Thyroid gland (tissue), 4 donors: ENCODE data around the gene GRXCR2.

Experiments used
- POLR2A ChIP-seq, 2 donors: fragments of 450-650 bp; IDR thresholded peaks; one replicate each; pipeline ENCODE4 v1.6.1; 2017; ENCODE audit warnings: antibody characterized with exemption in 2 of 2, mild to moderate bottlenecking in 2 of 2, moderate library complexity in 1 of 2
- TF ChIP-seq, protein P1 (sequence below), 6 experiments: fragments of 200-600 bp in 3 of 6; fragments of 450-650 bp in 3 of 6; sonication (generic) in 3 of 6; IDR thresholded peaks; one replicate each; pipeline ENCODE4 v1.5.1; 2016 to 2019; ENCODE audit warnings: antibody characterized with exemption in 6 of 6, mild to moderate bottlenecking in 2 of 6, inconsistent platforms in 1 of 6, moderate library complexity in 1 of 6

DNA sequence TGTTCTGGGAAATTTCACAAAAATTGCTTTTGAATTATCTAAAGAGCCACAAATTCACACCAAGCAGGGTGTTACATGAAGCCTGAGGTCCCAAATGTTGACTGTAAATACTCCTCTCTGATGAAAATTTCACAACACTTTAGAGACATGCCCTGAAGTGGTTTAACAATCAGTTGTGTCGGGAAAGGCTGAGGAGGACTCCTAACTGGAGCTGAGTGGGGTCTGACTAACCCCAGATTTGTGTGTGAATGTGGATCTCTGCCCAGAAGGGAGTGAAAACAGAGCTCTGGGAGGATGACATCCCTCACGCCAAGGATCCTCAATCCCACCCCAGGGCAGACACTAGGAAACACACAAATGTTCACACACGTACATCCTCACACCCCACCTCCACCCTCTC lies 31.1 kb upstream of the GRXCR2 start:
- TF ChIP-seq, protein P1, sequence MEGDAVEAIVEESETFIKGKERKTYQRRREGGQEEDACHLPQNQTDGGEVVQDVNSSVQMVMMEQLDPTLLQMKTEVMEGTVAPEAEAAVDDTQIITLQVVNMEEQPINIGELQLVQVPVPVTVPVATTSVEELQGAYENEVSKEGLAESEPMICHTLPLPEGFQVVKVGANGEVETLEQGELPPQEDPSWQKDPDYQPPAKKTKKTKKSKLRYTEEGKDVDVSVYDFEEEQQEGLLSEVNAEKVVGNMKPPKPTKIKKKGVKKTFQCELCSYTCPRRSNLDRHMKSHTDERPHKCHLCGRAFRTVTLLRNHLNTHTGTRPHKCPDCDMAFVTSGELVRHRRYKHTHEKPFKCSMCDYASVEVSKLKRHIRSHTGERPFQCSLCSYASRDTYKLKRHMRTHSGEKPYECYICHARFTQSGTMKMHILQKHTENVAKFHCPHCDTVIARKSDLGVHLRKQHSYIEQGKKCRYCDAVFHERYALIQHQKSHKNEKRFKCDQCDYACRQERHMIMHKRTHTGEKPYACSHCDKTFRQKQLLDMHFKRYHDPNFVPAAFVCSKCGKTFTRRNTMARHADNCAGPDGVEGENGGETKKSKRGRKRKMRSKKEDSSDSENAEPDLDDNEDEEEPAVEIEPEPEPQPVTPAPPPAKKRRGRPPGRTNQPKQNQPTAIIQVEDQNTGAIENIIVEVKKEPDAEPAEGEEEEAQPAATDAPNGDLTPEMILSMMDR (IDR thresholded peaks at IDR 0.05), result no peak
- no peak for TF ChIP-seq POLR2A (IDR thresholded peaks at IDR 0.05)
